Transverse colon (tissue), 3 donors: ENCODE measurements around the gene AGBL5.

Source experiments
- EP300 ChIP-seq: sonication (generic); formaldehyde crosslinking; IDR thresholded peaks from one replicate; pipeline ENCODE4 v1.6.1; 2017; ENCODE audit warnings: antibody characterized with exemption, low read depth
- POLR2A ChIP-seq: fragments of 450-650 bp; IDR thresholded peaks from one replicate; pipeline ENCODE4 v1.6.1; 2016; ENCODE audit warnings: antibody characterized with exemption, mild to moderate bottlenecking, moderate library complexity
- TF ChIP-seq, protein P1 (sequence below), 5 experiments: fragments of 200-600 bp in 3 of 5; fragments of 450-650 bp in 2 of 5; sonication (generic) in 3 of 5; IDR thresholded peaks; 1 replicate in 2 of 5; 2 replicates in 3 of 5; pipeline ENCODE4 v1.5.1; 2016 to 2017; ENCODE audit warnings: antibody characterized with exemption in 5 of 5, inconsistent platforms in 3 of 5, mild to moderate bottlenecking in 2 of 5, moderate library complexity in 1 of 5

DNA sequence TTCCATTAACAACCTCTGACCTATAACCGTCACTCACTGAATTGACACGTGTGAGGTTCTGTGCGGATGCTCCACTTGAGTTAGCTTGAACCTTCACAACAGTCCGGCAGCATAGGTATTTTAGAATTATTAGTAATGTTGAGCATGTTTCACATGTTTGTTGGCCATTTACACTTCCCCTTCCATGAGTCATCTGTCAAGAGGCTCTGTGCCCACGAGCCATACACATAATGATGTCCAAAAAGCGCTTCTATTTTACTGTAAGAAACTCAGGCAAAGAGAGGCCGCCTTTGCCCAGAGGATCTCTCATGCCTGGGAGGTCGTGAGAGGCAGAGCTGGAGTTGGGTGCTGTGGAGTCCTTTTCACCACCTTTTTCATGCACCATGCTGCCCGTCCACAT, 47.6 kb upstream of the AGBL5 start:
- TF ChIP-seq, protein P1, sequence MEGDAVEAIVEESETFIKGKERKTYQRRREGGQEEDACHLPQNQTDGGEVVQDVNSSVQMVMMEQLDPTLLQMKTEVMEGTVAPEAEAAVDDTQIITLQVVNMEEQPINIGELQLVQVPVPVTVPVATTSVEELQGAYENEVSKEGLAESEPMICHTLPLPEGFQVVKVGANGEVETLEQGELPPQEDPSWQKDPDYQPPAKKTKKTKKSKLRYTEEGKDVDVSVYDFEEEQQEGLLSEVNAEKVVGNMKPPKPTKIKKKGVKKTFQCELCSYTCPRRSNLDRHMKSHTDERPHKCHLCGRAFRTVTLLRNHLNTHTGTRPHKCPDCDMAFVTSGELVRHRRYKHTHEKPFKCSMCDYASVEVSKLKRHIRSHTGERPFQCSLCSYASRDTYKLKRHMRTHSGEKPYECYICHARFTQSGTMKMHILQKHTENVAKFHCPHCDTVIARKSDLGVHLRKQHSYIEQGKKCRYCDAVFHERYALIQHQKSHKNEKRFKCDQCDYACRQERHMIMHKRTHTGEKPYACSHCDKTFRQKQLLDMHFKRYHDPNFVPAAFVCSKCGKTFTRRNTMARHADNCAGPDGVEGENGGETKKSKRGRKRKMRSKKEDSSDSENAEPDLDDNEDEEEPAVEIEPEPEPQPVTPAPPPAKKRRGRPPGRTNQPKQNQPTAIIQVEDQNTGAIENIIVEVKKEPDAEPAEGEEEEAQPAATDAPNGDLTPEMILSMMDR (IDR thresholded peaks at IDR 0.05) = no peak
- TF ChIP-seq EP300 (no peak), POLR2A (no peak)
